Lung (tissue), 12 donors: ENCODE data around the gene ZFR2. TPM values are rescaled to one million over a fixed set of nuclear protein-coding genes. Genes with fewer than 3 reads are reported as not detected.
A peak's percentile ranks its signal among the peaks of the same experiment; 100 is the strongest.

Source experiments
- ATAC-seq: fragments of 200-7000 bp; cut with Tn5 transposase; one replicate; pipeline ENCODE4 v1.9.1; 2020; ENCODE audit warnings: moderate number of reproducible peaks; ENCODE audit not compliant: insufficient read depth, low FRiP score
- DNase-seq, 3 donors: peaks; one replicate each; pipeline ENCODE4 v3.0.0-alpha.2; 2013 to 2017
- H3K27ac ChIP-seq, 2 donors: one replicate each; pipeline ENCODE4 v1.5.1; 2013; ENCODE audit warnings: mild to moderate bottlenecking in 2 of 2, moderate library complexity in 2 of 2, control low read depth in 1 of 2, inconsistent platforms in 1 of 2, low read depth in 1 of 2, low read length in 1 of 2
- H3K27me3 ChIP-seq, 3 donors: one replicate each; pipeline ENCODE4 v1.5.1; 2013; ENCODE audit warnings: low read length in 2 of 3; ENCODE audit not compliant: control insufficient read depth in 3 of 3, insufficient read depth in 3 of 3
- H3K36me3 ChIP-seq, 4 donors: one replicate each; pipeline ENCODE4 v1.5.1; 2013; ENCODE audit warnings: low read length in 4 of 4, mild to moderate bottlenecking in 1 of 4, moderate library complexity in 1 of 4; ENCODE audit not compliant: control insufficient read depth in 4 of 4, insufficient read depth in 4 of 4
- H3K4me1 ChIP-seq, 5 donors: one replicate each; pipeline ENCODE4 v1.5.1; 2013; ENCODE audit warnings: low read length in 5 of 5, mild to moderate bottlenecking in 2 of 5, moderate library complexity in 1 of 5; ENCODE audit not compliant: control insufficient read depth in 5 of 5, insufficient read depth in 5 of 5
- H3K4me3 ChIP-seq: one replicate; pipeline ENCODE4 v1.5.1; 2013; ENCODE audit warnings: mild to moderate bottlenecking, control low read depth, moderate library complexity
- H3K9ac ChIP-seq, 2 donors: one replicate each; pipeline ENCODE4 v1.5.1; 2013; ENCODE audit warnings: low read length in 2 of 2, control low read depth in 1 of 2; ENCODE audit not compliant: insufficient read depth in 1 of 2
- H3K9me3 ChIP-seq, 4 donors: one replicate each; pipeline ENCODE4 v1.5.1; 2013; ENCODE audit warnings: low read length in 3 of 4, mild to moderate bottlenecking in 1 of 4, moderate library complexity in 1 of 4; ENCODE audit not compliant: control insufficient read depth in 4 of 4, insufficient read depth in 3 of 4
- CTCF ChIP-seq: IDR thresholded peaks from 2 replicates; pipeline ENCODE4 v1.5.1; 2012; ENCODE audit warnings: mild to moderate bottlenecking; ENCODE audit errors: control extremely low read depth, extremely low read depth
- WGBS, 2 donors: extraction: QIAGEN DNeasy Blood & Tissue Kit; methylation state at CpG; one replicate each; pipeline ENCODE4 v1.1.7; 2013; 5-methylcytosine and 5-hydroxymethylcytosine counted together
- polyA plus RNA-seq, 2 donors: library from polyadenylated mRNA; stranded (reverse); fragments of 200-250 nt; gene quantifications; one replicate each; pipeline ENCODE4 v1.2.1, GENCODE V29; 2013
- total RNA-seq, 2 donors: library from RNA; depleted of rRNA in 1 of 2; stranded (reverse); fragments of >200 nt in 1 of 2; gene quantifications; one replicate each; pipeline ENCODE4 v1.2.1, GENCODE V29; 2014 to 2021
- donor health status: control.
- donor health status: control.
- donor health status: Bipolar disorder and iron deficiency.
- donor health status: healthy.
- donor health status: DM: yes; HTN: yes; CAD: no.

ZFR2 gene
- total and polyA plus RNA-seq, 4 donors, result 0.05 to 0.34 (median 0.19) TPM

GRCh38 chr19:3822683-3823349 lies 46.0 kb downstream of the ZFR2 start:
- ATAC-seq (no peak), DNase-seq (no peak)
- TF ChIP-seq CTCF, result no peak
- no peaks in the 10 kb centered on the region for H3K27me3 ChIP-seq
- no peak overlapping the region for H3K9ac ChIP-seq
- 90 to 95% methylated on average over 23 to 26 of the region's 26 CpGs for WGBS, 2 donors
- no peak overlapping the region for H3K27ac ChIP-seq
- peaks cover 0 to 6% (median 0%) of the 10 kb centered on the region in 5 donors for H3K4me1 ChIP-seq
- no peak overlapping the region for H3K4me3 ChIP-seq
- no peaks in the 10 kb centered on the region for H3K9me3 ChIP-seq
- no peaks in the 10 kb centered on the region for H3K36me3 ChIP-seq

- Histone ChIP-seq H3K9me3 (peaks cover 0 to under 1% (median 0%) of the 10 kb centered on the region in 4 donors), H3K27me3 (no peaks in the 10 kb centered on the region), H3K36me3 (no peaks in the 10 kb centered on the region), H3K9ac (no peak overlapping the region), H3K4me1 (peaks cover 0 to 6% (median 0%) of the 10 kb centered on the region in 5 donors), H3K4me3 (no peak overlapping the region), H3K27ac (no peak overlapping the region)
- ATAC-seq (no peak), DNase-seq (peak; percentile 21 to 63 (median 52))
- 9% methylated on average over 43 of the region's 43 CpGs for WGBS, 2 donors
- TF ChIP-seq CTCF, result peak; percentile 98
Observed at GRCh38 chr19:3821857-3822364, 46.9 kb downstream of the ZFR2 start.

- H3K27ac ChIP-seq, result no peak overlapping the region
- H3K27me3 ChIP-seq, result no peaks in the 10 kb centered on the region
- H3K36me3 ChIP-seq, result no peaks in the 10 kb centered on the region
- no peak overlapping the region for H3K4me3 ChIP-seq
- DNase-seq (no peak), ATAC-seq (no peak)
- peaks cover 0 to 6% (median 0%) of the 10 kb centered on the region in 5 donors for H3K4me1 ChIP-seq
- no peak overlapping the region for H3K9ac ChIP-seq
- peaks cover 0 to 2% (median 0%) of the 10 kb centered on the region in 4 donors for H3K9me3 ChIP-seq
- TF ChIP-seq CTCF, result no peak
- 91% methylated on average over 23 of the region's 23 CpGs for WGBS, 2 donors
Observed at GRCh38 chr19:3821156-3821555, 47.7 kb downstream of the ZFR2 start.
